Chondrocyte (in vitro differentiated cells): ENCODE measurements around the gene ITGA8. TPM values are rescaled to one million over a fixed set of nuclear protein-coding genes. Genes with fewer than 3 reads are reported as not detected.

Experiments
- DNase-seq: peaks from one replicate; pipeline ENCODE4 v3.0.0; 2021; ENCODE audit warnings: mixed read lengths, low spot score
- H3K27ac Mint-ChIP-seq: one replicate; pipeline ENCODE4 v1.8.0; 2021; ENCODE audit warnings: mild to moderate bottlenecking, moderate library complexity, mixed read lengths; ENCODE audit not compliant: unreplicated experiment
- H3K27me3 Mint-ChIP-seq: 2 replicates; pipeline ENCODE4 v1.8.0; 2021; ENCODE audit warnings: low read depth, mixed read lengths
- H3K36me3 Mint-ChIP-seq: 2 replicates; pipeline ENCODE4 v1.8.0; 2021; ENCODE audit warnings: low read depth, mixed read lengths
- H3K4me1 Mint-ChIP-seq: 2 replicates; pipeline ENCODE4 v1.8.0; 2021; ENCODE audit warnings: low read depth, mild to moderate bottlenecking, mixed read lengths
- H3K4me3 Mint-ChIP-seq: one replicate; pipeline ENCODE4 v1.8.0; 2021; ENCODE audit warnings: mild to moderate bottlenecking, moderate library complexity, mixed read lengths; ENCODE audit not compliant: unreplicated experiment
- H3K9me3 Mint-ChIP-seq: 2 replicates; pipeline ENCODE4 v1.8.0; 2021; ENCODE audit warnings: low read depth, mixed read lengths
- CTCF ChIP-seq: fragments of 200-600 bp; sonication (generic); IDR thresholded peaks from 2 replicates; pipeline ENCODE4 v1.5.0; 2021; ENCODE audit warnings: antibody characterized with exemption, mild to moderate bottlenecking, moderate library complexity
- total RNA-seq: library from RNA; stranded (reverse); gene quantifications from 3 replicates; pipeline ENCODE4 v1.2.1, GENCODE V29; 2021

ITGA8 gene
- total RNA-seq, 1 donor from 2014 or later: 5.6 TPM

- H3K9me3 Mint-ChIP-seq: peaks cover 4% of the 10 kb centered on the region
Observed at GRCh38 chr10:15672469-15672868, 47.3 kb downstream of the ITGA8 start.

GRCh38 chr10:15670880-15671279 is 48.8 kb downstream of the ITGA8 start:
- Mint-ChIP-seq H3K27me3 (no peaks in the 10 kb centered on the region), H3K27ac (no peak overlapping the region), H3K9me3 (peaks cover 4% of the 10 kb centered on the region), H3K4me3 (no peak overlapping the region), H3K36me3 (peaks cover 4% of the 10 kb centered on the region), H3K4me1 (no peaks in the 10 kb centered on the region)
- no peak for TF ChIP-seq CTCF
- no peak for DNase-seq

More at GRCh38 chr10:15672469-15672868, 47.3 kb downstream of the ITGA8 start:
- no peak for TF ChIP-seq CTCF
- no peak for DNase-seq
- Mint-ChIP-seq H3K36me3 (peaks cover 4% of the 10 kb centered on the region), H3K4me3 (no peak overlapping the region), H3K27me3 (no peaks in the 10 kb centered on the region), H3K27ac (no peak overlapping the region), H3K4me1 (no peaks in the 10 kb centered on the region)

- H3K4me3 Mint-ChIP-seq: no peak overlapping the region
- H3K9me3 Mint-ChIP-seq: no peaks in the 10 kb centered on the region
- no peaks in the 10 kb centered on the region for H3K4me1 Mint-ChIP-seq
- no peak for TF ChIP-seq CTCF
- no peaks in the 10 kb centered on the region for H3K36me3 Mint-ChIP-seq
- DNase-seq: no peak
- H3K27me3 Mint-ChIP-seq: no peaks in the 10 kb centered on the region
- no peak overlapping the region for H3K27ac Mint-ChIP-seq
Observed at GRCh38 chr10:15661574-15661973, 58.1 kb downstream of the ITGA8 start.

GRCh38 chr10:15660990-15661389 is 58.7 kb downstream of the ITGA8 start:
- no peaks in the 10 kb centered on the region for H3K36me3 Mint-ChIP-seq
- DNase-seq: no peak
- no peaks in the 10 kb centered on the region for H3K9me3 Mint-ChIP-seq
- H3K27ac Mint-ChIP-seq: no peak overlapping the region
- H3K4me3 Mint-ChIP-seq: no peak overlapping the region
- no peak for TF ChIP-seq CTCF
- no peaks in the 10 kb centered on the region for H3K27me3 Mint-ChIP-seq
- H3K4me1 Mint-ChIP-seq: no peaks in the 10 kb centered on the region

GRCh38 chr10:15658069-15658702 is 61.5 kb downstream of the ITGA8 start:
- no peak overlapping the region for H3K27ac Mint-ChIP-seq

More at GRCh38 chr10:15658069-15658702, 61.5 kb downstream of the ITGA8 start:
- no peak for TF ChIP-seq CTCF
- H3K36me3 Mint-ChIP-seq: no peaks in the 10 kb centered on the region
- no peaks in the 10 kb centered on the region for H3K9me3 Mint-ChIP-seq
- no peaks in the 10 kb centered on the region for H3K27me3 Mint-ChIP-seq
- no peak overlapping the region for H3K4me3 Mint-ChIP-seq
- DNase-seq: no peak
- H3K4me1 Mint-ChIP-seq: no peaks in the 10 kb centered on the region
